NCI-H446 (cell line): ENCODE data around the gene RASA3.
"Not testable (repeated sequence)": the region's sequence is repeated elsewhere in the genome, so short reads cannot be mapped to it uniquely, and the experiment has no call there.

Source experiments
- DNase-seq, 2 experiments: peaks; one replicate each; lab custom pipeline; 2025; lab: John Stamatoyannopoulos, UW

The RASA3 gene

GRCh38 chr13:114142640-114143490 is 10.4 kb upstream of the RASA3 start:
- DNase-seq, result no peak

GRCh38 chr13:114142137-114142550 is 9.7 kb upstream of the RASA3 start:
- DNase-seq, result no peak

DNA sequence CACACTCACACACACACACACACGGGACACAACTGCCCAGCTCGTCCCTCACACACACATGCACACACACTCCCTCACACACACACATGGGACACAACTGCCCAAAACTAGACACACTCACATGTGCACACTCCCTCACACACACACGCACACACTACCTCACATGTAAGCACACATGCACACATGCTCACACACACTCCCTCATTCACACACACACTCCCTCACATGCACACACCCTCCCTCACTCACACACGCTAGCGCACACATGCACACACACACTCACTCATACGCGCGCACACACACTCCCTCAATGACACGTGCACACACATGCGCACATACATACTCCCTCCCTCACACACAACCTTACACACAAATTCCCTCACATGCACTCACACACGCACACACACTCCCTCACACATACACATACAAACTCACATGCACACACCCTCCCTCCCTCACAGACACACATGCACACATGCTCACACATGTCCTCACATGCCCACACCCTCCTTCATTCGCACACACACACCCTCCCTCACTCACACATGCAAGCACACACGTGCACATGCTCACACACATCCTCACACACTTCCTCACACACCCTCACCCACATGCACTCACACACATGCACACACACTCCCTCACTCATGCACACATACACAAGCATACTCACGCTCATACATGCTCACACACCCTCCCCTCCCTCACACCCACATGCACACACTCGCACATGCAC is 9.0 kb upstream of the RASA3 start:
- no peak for DNase-seq

DNA sequence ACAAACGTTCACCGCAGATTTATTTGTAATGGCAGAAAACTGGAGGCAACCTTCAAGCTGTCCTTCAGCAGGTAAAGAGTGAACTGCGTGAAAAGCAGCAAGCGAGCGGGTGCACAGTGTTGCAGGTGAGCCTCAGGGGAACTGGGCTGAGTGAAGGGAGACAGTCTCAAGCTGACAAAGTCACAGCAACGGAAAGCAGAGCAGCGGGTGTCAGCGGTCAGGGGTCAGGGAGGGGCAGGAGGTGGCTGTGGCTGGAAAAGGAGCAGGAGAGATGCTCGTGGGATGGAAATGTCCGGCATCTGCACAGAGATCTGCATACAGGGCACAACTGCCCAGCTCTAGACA is 8.5 kb upstream of the RASA3 start:
- DNase-seq, result no peak

- no peak for DNase-seq
These were observed 7.9 kb upstream of the RASA3 start for GRCh38 chr13:114140131-114140905.

GRCh38 chr13:114136576-114136975 is 4.2 kb upstream of the RASA3 start:
- DNase-seq, result no peak

- DNase-seq, result no peak
These were observed 3.3 kb upstream of the RASA3 start for GRCh38 chr13:114135731-114136171.

DNA sequence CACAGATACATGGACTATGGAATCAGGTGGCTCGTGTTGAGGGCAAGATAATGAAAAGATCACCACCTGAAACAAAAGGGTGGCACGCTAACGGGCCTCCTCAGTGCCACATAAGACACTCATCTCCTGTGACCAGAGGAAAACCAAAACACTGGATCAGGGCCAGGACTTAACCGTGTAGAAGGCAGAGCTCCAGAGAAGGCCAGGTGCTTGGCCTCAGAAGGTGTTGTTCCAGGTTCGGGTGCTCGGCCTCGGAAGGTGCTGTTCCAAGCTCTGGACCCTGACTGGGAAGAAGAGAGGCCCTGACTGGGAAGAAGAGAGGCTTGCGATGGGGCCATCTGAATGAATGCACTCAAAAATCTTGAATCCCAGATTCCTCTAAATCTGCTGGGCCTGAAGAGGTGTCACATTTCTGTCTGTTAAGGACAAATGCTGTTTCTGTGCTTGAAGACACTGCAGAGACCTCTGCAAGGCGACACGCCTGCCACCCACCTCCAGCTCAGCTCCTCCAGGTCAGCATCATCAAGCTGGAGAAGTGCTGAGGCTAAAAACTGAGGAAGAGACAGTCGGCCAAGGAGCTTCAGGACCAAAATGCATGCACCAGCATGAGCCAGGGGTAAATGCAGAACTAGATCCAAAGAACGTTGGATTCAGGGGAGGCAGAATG is 2.7 kb upstream of the RASA3 start:
- no peak for DNase-seq

DNA sequence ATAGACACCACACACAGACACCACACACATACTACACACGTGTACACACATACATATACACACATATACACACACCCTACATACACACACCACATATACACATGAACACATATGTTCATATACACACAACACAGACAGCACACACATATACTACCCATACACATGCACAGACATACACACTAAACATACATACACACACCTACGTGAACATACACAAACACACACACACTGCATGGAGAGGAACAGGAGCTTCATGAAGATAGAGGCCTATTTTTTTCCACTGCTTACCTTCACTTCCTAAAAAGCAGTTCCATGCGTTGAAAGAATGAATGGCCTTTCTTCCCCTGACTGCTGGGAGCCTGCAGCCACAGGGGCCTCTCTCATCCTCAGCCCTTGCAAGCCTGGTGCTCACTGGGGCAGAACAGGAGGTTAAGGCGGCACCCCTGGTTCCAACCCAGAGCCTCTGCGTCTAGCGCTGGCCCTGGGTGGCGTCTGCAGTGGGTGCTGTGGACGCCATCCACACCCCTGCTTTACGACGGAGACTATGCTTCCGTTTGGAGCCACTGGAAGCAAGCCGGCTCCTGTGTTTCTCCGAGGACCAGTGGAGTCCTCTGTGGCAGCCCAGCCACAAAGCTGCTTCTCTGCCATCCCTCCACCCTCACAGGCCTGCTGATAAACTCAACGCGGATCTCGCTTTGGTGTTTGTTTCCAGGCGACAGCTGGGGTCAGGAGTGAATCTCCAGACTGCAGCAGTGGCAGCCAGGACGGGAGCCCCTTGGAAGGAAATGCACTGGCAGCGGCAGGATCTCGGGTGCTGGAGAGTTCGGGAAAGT is 1.9 kb upstream of the RASA3 start:
- DNase-seq, result no peak

- not testable (repeated sequence) for DNase-seq
These were observed 1.1 kb upstream of the RASA3 start for GRCh38 chr13:114133552-114133951.

GRCh38 chr13:114133126-114133525 is 703 bp upstream of the RASA3 start:
- DNase-seq, result not testable (repeated sequence)

- DNase-seq, result no peak
These were observed 622 bp downstream of the RASA3 start for GRCh38 chr13:114131583-114132418.

DNA sequence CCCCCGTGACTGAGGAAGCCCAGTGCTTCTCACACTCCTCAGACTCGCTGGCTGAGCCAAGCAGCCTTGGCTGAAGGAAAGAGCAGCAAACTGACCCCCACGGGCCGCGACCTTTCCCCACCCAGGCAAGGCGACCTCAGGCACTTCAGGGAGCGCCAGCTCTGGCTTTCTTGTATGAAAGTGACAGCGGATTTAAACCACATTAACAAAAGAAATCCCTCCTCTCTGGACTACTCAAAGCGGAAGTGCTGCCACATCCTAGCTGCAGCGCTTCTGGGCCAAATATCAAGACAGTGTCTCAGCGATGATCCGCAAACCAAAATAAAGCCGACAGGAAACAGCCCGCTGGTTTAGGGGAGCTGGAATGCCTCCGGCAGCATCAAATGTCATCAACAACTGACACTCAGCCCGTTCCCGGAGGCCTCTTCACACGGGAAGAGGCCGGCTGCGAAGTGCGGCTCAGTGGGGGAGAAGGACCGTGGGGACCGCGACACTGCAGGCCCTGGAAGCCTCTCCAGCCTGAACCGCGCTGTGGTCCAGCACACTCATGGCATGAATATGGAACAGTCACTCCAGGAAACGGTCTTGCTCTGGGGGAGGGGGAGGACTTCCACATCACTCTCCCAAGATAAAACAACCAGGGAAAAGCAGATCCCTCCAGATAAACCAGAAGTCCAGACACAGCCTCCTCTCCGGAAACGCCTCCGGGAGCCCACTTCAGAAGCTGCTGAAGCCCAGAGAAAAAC is 1.4 kb downstream of the RASA3 start:
- no peak for DNase-seq

DNA sequence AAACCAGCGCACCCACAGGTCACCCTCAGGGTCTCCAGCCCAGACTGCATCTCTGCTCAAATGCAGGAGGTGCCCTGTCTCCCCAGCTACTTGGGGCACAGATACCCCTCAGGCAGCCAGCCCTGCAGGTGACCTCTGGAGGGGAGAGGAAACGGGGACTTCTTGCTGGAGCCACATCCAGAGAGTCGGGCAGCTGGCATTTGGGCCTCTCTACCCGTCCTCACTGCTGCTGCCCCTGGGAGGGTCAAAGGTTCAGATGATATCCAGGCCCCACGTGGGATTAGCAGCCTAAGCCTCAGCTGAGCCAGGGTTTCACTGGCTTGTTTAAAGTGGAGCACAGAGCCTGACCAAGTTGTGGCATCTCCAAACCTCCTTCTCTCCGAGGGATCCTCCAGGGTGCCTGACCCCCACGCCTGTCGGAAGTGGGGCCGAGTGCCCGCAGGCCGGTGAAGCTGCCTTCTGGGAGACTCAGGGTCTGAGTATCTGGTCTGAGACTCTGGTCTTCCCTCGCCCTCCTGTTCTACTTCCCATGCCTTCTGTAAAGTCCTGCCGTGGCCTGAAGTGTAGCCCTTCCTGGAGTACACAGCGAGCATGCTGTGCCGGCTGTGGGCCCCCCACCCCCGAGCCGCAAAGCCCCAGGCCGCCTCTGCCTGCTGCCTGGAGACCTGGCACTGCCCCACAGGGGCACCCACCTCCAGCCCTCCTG is 2.1 kb downstream of the RASA3 start:
- no peak for DNase-seq

GRCh38 chr13:114129649-114130062 is 2.8 kb downstream of the RASA3 start:
- DNase-seq, result no peak

DNA sequence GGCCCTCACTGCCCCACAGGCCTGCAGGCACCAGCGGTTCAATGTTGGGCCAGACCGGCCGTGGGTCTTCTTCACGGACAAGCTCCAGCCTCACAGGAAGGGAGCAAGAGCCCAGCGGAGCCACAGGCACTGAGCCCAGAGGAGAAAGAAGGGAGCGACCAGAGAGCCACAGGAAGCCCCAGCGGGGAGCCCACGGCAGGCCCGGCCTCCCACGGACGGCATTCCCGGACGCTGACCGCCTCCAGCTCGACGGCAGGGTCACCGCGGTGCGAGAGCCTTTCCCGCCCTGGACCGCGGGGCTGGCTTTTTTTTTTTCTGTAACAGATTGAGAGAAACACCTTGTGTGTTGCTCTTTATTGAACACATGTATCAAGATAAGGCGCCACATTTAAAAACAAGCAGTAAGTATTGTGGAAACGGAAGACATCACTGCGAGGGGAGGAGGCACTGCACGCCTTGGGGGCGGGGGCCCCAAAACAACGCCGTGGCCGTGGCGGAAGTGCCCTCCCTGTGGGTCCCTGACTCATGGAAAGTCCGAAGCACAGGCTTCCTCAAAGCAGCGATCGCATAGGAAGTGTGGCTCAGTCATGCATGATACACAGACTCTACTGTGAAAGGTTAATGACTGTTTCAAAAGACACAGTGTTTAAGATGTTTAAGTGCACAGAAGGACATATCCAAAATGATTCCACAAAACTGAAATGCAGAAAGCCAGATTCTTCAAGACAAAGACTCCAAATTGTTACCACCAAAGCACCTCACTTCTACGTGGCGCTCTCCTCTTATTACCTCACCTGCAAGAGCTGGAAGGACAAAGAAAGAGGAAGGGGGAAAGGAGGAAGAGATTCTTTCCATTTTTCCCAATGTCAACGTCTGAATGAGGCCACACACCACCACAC is 3.5 kb downstream of the RASA3 start:
- DNase-seq, result no peak

- DNase-seq, result no peak
These were observed 4.1 kb downstream of the RASA3 start for GRCh38 chr13:114128348-114128623.
